ENCODE measurements around the gene PLXDC1.
"Not testable (repeated sequence)": the region's sequence is repeated elsewhere in the genome, so short reads cannot be mapped to it uniquely, and the experiment has no call there.

The PLXDC1 gene

GRCh38 chr17:39051001-39051585 is 100.3 kb downstream of the PLXDC1 start:
- no peak for TF ChIP-seq CTCF (IDR thresholded peaks at IDR 0.05; ENCODE audit: low read depth, low read length)
- no peak for DNase-seq (ENCODE audit: extremely low read depth, low read depth)

- no peak for TF ChIP-seq CTCF (IDR thresholded peaks at IDR 0.05; ENCODE audit: low read depth, low read length)
- no peak for DNase-seq (ENCODE audit: extremely low read depth, low read depth)
These were observed 105.3 kb downstream of the PLXDC1 start for GRCh38 chr17:39045948-39046679.

- DNase-seq (ENCODE audit: extremely low read depth, low read depth), result no peak
- no peak for TF ChIP-seq CTCF (IDR thresholded peaks at IDR 0.05; ENCODE audit: low read depth, low read length)
These were observed 115.4 kb downstream of the PLXDC1 start for GRCh38 chr17:39036009-39036408.

GRCh38 chr17:39035578-39035977 is 115.9 kb downstream of the PLXDC1 start:
- not testable (repeated sequence) for DNase-seq (ENCODE audit: extremely low read depth, low read depth)

- no peak for TF ChIP-seq CTCF (IDR thresholded peaks at IDR 0.05; ENCODE audit: low read depth, low read length)
- DNase-seq (ENCODE audit: extremely low read depth, low read depth), result no peak
These were observed 122.7 kb downstream of the PLXDC1 start for GRCh38 chr17:39028690-39029089.

GRCh38 chr17:39027455-39028035 is 123.9 kb downstream of the PLXDC1 start:
- no peak for TF ChIP-seq CTCF (IDR thresholded peaks at IDR 0.05; ENCODE audit: low read depth, low read length)
- DNase-seq (ENCODE audit: extremely low read depth, low read depth), result no peak

GRCh38 chr17:39026980-39027451 is 124.4 kb downstream of the PLXDC1 start:
- no peak for DNase-seq (ENCODE audit: extremely low read depth, low read depth)
- no peak for TF ChIP-seq CTCF (IDR thresholded peaks at IDR 0.05; ENCODE audit: low read depth, low read length)

- DNase-seq (ENCODE audit: extremely low read depth, low read depth), result not testable (repeated sequence)
These were observed 125.1 kb downstream of the PLXDC1 start for GRCh38 chr17:39026346-39026745.
